Stimulated activated CD4-positive, alpha-beta T cell treated with anti-CD3 and anti-CD28 coated beads, Interleukin-12 subunit alpha, Interleukin-12 subunit beta, amount 100 ng/mL, for 48 hours (primary cell): Measurements from ENCODE around the gene OSBP2.
"Not testable (repeated sequence)": the region's sequence is repeated elsewhere in the genome, so short reads cannot be mapped to it uniquely, and the experiment has no call there.

Experiments
- DNase-seq, 3 donors: peaks; one replicate each; pipeline ENCODE4 v3.0.0-alpha.2; 2020; ENCODE audit warnings: low read depth in 2 of 3, low spot score in 1 of 3

The OSBP2 gene

GRCh38 chr22:30754521-30754920, 59.8 kb downstream of the OSBP2 start:
- DNase-seq = no peak

- peak; percentile 34 to 49 (median 45) for DNase-seq
Observed at GRCh38 chr22:30754971-30755758, 60.5 kb downstream of the OSBP2 start.

GRCh38 chr22:30755759-30756124, 61.1 kb downstream of the OSBP2 start:
- DNase-seq = no peak

- DNase-seq = peak; percentile 19 to 57 (median 32)
Observed at GRCh38 chr22:30763815-30764673, 69.4 kb downstream of the OSBP2 start.

- DNase-seq = no peak
Observed at GRCh38 chr22:30767661-30768060, 73.0 kb downstream of the OSBP2 start.

- DNase-seq = no peak
Observed at GRCh38 chr22:30770716-30771115, 76.0 kb downstream of the OSBP2 start.

GRCh38 chr22:30773919-30774318, 79.2 kb downstream of the OSBP2 start:
- DNase-seq = no peak

GRCh38 chr22:30774566-30774965, 79.9 kb downstream of the OSBP2 start:
- no peak for DNase-seq

GRCh38 chr22:30776476-30776875, 81.8 kb downstream of the OSBP2 start:
- no peak for DNase-seq

GRCh38 chr22:30777146-30777545, 82.5 kb downstream of the OSBP2 start:
- DNase-seq = not testable (repeated sequence)

GRCh38 chr22:30777587-30777986, 82.9 kb downstream of the OSBP2 start:
- no peak for DNase-seq

GRCh38 chr22:30778261-30778660, 83.6 kb downstream of the OSBP2 start:
- DNase-seq = no peak

- DNase-seq = no peak
Observed at GRCh38 chr22:30780026-30780425, 85.4 kb downstream of the OSBP2 start.

GRCh38 chr22:30781271-30781875, 86.7 kb downstream of the OSBP2 start:
- no peak for DNase-seq

GRCh38 chr22:30782613-30783012, 87.9 kb downstream of the OSBP2 start:
- no peak for DNase-seq

GRCh38 chr22:30783021-30783420, 88.3 kb downstream of the OSBP2 start:
- DNase-seq = no peak

- DNase-seq = no peak
Observed at GRCh38 chr22:30785527-30785926, 90.9 kb downstream of the OSBP2 start.

GRCh38 chr22:30790366-30790765, 95.7 kb downstream of the OSBP2 start:
- DNase-seq = no peak

GRCh38 chr22:30792456-30792855, 97.8 kb downstream of the OSBP2 start:
- no peak for DNase-seq

GRCh38 chr22:30795118-30795517, 100.4 kb downstream of the OSBP2 start:
- DNase-seq = no peak

- DNase-seq = no peak
Observed at GRCh38 chr22:30801695-30802094, 107.0 kb downstream of the OSBP2 start.
